Gastrocnemius medialis (tissue), 4 donors: ENCODE measurements around the gene XRCC6.

ENCODE experiments used
- POLR2A ChIP-seq, 2 donors: fragments of 450-650 bp; IDR thresholded peaks; one replicate each; pipeline ENCODE4 v1.6.1; 2017; ENCODE audit warnings: antibody characterized with exemption in 2 of 2, mild to moderate bottlenecking in 2 of 2, moderate library complexity in 2 of 2
- TF ChIP-seq, protein P1 (sequence below), 5 experiments: fragments of 450-650 bp in 3 of 5; fragments of 200-600 bp in 2 of 5; sonication (generic) in 2 of 5; IDR thresholded peaks in 4 of 5; conservative IDR thresholded peaks in 1 of 5; 1 replicate in 4 of 5; 2 replicates in 1 of 5; pipeline ENCODE4 v1.5.1; 2016 to 2019; ENCODE audit warnings: antibody characterized with exemption in 5 of 5, mild to moderate bottlenecking in 3 of 5, moderate library complexity in 3 of 5

DNA sequence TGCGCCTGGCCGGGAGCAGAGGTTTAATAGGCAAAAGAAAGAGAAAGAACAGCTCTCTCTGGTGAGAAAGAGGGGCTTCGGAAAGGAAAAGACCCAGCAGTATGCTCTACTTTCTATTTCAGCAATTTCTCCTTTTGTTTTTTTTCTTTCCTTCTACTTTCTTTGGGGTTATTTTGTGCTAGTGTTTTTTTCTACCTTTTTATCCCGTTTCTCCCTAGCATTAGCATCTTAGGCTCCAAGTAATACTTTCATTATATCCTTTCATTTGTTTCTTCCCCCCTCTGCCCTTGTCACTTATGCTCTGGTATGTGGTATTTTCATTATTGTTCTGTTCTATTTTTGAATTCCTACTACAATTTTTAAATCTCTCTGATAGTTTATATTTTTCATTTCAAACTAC lies 63.1 kb downstream of the XRCC6 start:
- no peak for TF ChIP-seq POLR2A (IDR thresholded peaks at IDR 0.05)
- TF ChIP-seq, protein P1, sequence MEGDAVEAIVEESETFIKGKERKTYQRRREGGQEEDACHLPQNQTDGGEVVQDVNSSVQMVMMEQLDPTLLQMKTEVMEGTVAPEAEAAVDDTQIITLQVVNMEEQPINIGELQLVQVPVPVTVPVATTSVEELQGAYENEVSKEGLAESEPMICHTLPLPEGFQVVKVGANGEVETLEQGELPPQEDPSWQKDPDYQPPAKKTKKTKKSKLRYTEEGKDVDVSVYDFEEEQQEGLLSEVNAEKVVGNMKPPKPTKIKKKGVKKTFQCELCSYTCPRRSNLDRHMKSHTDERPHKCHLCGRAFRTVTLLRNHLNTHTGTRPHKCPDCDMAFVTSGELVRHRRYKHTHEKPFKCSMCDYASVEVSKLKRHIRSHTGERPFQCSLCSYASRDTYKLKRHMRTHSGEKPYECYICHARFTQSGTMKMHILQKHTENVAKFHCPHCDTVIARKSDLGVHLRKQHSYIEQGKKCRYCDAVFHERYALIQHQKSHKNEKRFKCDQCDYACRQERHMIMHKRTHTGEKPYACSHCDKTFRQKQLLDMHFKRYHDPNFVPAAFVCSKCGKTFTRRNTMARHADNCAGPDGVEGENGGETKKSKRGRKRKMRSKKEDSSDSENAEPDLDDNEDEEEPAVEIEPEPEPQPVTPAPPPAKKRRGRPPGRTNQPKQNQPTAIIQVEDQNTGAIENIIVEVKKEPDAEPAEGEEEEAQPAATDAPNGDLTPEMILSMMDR (IDR thresholded peaks at IDR 0.05 in 4 of 5, conservative IDR thresholded peaks at IDR 0.05 in 1 of 5) = no peak
